ENCODE measurements around the gene ITGA1.

GRCh38 chr5:52818360-52818759, 30.6 kb downstream of the ITGA1 start:
- TF ChIP-seq CTCF (IDR thresholded peaks at IDR 0.05) (no peak), POLR2A (IDR thresholded peaks at IDR 0.05) (no peak)
